ENCODE measurements around the gene CYP46A1.

CYP46A1 gene

DNA sequence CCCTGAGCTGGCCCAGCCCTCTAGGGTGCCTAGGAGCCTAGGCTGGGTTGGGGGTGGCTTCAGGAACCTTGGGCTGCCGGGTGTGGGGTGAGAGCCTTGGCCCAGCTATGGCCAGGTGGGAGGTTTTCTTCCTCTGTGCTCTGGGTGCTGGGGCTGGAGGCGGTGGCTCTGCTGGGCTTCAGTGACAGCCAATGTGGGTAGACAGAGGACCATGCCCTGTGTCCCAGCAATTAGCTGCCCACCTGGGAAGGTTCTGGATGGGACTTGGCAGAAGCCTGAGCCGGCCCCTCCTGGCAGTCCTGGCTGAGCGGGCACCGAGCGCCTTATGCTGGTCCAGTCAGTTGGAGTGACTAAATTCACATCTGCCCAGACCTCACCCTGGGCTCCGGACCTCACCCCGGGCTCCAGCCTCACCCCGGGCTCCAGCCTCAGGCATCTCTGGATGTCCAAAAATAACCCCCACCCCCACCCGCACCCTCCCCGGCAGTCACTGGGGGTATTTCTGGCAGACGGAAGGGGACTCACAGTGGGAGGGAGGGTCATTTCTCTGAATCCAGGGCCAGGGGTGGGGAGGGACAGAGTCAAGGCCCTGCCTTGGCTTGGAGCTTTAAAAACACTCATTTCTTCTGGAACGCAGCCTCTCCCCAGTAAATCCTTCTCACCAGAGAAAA is 46.9 kb downstream of the CYP46A1 start:
- no peak for DNase-seq (ENCODE audit: low read depth)

DNA sequence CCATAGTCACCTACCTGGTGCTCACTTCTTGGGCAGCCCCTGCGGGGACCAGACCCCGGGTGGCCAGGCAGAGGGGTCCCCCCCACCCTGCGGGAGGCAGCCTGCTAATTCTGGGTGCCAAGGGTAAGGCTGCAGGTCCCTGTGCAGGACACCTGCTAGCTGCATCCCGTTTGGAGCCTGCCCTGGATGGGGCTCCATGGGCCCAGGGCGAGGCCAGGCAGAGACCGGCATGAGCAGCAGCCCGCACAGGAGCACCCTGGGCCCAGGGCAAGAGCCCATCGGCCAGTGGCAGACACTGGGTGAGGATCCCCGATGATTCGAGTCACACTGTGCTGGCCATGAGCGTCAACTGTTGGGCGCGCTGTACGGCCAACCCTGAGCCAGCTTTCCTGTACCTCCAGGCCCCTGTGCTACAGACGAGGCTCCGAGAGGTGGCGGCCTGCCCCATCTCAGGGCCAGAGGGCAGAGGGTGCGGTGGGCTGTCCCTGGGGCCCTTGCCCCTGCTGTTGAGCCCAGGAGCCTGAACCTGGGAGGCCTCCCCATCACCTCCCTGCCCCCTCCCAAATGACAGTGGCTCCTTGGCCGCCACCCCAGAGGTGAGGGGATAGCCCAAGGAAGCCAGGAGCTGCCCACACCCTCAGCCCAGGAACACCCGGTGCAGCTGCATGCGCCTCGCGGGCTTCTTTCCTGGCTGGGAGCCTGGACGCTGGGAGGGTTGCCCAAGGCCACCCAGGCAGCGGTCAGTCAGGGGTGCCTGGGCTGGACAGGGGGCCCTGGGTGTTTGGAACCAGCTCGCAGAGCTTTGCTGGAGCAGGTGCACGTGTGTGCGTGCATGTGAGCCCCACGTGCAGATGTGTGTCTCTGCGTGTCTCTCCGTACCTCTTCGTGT is 47.7 kb downstream of the CYP46A1 start:
- no peak for DNase-seq (ENCODE audit: low read depth)

DNA sequence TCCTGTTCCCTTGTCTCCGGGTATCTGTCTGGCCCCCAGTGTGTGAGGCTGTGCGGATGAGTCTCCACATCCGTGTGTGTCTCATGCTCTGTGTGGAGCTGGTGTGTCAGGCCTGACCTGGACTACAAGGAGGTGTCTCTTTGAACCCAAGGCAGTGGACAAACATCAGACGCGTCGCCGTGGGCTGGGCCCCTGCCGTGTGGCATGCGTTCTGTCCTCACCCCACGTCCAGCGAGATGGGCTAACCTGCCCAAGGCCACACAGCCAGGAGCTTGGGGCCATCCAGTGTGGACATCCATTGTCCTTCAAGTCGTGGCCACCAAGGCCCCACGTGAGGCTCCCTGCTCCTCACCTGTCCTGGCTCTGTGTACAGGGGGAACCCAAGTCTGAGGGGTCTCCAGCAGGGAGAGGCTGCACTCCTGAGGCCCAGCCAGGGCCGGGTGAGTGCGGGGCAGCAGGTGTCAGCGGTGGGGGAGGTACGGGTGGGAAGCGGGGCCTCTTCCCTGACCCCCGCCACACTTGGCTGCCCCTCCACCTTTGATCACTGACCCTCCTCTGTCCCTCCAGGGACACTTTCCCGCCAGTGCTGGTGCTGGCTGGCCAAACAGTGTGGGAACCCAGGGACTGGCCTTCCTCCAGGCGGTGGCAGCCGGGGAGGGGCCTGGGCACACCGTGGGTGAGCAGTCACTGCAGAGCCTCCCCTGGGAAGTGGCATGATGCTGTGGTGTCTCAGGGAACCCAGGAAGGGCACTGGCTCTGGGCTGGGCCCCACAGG is 48.5 kb downstream of the CYP46A1 start:
- DNase-seq (ENCODE audit: low read depth): no peak

DNA sequence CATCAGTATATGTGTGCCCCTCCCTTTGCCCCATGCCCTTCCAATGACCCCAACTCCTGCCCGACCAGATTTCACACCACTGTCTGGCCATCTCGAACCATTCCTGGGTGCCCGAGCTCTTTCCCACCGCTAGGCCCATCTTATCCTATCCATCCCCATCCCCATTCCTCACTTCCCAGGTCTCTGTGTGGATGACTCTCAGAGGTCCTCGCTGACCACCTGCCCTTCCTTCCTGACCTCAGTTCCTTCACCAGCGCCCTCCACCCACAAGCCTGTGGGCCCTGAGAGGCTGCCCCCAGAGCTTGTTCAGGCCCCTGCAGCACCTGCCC is 49.1 kb downstream of the CYP46A1 start:
- no peak for DNase-seq (ENCODE audit: low read depth)

DNA sequence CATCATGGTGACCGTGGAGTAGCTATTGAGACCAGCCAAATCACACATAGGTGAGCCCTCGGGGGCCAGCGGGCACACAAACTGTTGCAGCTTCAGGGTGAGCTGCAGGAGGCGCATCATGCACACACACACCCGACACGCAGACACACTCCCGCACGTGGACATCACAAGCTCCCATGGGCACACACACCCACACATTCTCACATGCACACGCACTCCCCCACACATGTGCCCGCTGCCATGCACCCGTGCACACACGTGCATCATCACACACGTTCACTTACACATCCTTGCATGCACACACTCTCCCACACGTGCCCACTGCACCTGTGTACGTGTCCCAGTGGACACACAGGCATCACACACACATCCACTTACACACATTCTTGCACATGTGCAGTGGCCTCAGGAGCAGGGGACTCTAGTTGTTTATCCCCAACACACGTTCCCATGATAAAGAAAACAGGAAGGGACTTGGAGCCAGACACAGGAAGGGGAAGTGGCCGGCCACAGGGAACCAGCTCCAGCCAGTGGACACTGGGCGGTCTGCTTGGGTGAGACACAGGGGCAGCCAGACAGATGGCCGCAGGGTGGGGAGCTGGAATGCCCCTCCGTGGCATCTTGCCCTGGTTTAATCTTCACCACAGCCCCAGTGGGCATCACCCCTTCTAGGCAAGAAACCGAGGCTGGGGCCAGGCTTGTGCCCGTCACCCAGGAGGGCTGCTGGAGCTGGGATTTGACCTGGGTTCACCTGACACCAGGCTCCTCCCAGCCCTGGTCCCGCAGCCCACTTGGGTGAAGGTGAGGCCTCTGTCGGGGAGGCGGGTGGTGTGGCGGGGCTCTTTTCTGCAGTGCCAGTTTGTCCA is 49.7 kb downstream of the CYP46A1 start:
- no peak for DNase-seq (ENCODE audit: low read depth)

DNA sequence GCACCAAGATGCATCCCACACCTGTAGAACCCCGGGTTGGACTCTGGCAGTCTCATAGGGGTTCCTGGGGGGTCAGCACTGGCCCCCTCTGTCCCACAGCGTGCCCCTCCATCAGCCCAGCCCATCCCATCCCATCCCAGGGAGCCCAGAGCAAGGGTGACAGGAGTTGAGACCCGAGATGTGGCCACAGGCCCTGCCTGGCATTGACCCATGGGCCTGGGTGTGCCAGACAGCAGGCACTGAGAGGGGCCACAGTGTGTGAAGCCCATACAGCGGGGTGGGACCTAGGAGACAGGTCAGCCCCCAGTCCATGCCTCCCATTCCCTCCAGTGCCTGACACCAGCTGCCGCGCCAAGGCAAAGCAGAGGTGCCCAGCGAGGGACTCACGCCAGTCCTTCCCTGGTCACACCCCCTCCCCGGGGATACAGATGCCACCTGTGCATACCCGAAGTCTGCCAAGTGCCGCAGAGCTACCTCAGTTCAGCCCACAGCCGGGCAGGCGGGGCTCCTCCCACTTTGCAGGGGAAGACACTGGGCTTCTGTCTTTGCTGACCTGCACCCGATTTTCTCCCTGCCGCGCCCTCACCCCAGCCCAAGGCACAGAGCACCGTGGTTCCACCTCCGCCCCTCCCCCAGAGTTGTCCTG is 50.4 kb downstream of the CYP46A1 start:
- no peak for DNase-seq (ENCODE audit: low read depth)

DNA sequence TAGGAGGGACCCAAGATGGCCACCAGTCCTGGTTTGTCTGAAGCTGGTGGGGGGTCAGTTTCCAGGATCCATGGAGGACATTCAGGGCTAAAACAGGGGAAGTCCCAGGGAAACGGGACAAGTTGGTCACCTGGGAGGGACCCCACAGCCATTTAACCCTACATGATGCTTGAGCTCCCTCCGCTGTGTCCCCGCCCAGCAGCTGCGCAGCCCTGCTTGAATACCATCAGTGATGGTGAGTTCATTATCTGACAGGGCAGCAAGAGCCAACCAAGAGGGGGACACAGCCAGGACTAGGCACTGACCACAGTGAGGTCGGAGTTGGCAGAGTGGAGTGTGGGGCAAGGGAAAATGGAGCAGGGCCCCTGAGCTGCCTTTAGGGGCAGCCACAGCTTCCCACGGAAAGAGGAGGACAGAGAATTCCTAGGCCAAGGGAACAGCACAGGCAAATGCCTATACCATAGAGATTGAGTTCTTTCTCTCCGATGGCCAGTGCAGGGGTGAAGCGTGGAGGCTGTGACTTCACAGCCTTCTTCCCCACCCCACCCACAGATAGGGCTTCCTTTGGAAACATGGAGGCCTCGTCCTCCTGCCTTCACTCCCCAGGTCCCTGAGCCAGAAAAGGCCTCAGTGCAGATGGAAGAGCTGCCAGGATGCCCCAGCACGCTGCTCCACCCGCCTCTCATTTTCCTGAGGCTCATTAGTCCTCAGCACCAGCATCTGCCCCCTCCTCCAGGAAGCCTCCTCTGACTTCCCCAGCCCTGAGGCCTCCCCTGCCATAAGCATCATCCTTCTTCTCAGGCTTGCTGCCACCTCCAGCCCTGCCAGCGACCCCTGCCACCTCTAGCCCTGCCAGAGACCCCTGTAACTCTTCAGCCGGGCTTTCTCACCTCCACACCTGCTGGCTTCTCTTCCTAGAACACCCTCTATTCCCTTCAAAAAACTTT is 51.4 kb downstream of the CYP46A1 start:
- no peak for DNase-seq (ENCODE audit: low read depth)

DNA sequence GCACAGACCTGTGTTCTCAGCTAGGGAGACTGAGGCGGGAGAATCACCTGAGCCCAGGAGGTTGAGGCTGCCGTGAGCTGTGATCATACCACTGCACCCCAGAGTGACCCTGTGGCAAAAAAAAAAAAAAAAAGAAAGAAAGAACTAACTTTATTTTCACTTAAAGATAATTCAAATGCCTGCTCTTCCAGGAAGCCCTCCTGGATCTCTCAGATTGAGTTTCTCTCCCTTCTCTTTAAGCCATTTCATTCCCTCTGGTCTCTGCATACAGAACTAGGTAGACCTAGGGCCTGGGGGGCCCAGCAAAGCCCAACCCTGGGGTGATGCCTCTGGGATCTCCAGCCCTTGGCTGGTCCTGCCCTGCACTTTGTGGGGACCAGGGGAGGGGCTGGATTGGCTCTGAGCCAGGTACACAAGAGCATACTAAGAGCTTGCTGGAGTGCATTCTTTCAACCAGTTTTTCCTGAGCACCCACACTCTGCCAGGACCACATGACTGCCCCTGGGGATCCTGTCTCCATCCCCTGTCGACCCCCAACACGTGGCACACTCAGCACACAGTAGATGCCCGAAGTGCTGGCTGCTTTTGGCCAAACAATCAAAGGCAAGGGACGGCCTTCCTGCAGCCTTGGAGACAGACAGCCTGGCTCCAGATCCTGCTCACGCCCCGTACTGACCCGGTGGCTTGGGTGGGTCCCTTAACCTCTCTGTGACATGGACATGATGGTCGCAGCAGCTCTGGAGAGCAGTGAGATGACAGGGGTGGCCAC is 52.7 kb downstream of the CYP46A1 start:
- no peak for DNase-seq (ENCODE audit: low read depth)

DNA sequence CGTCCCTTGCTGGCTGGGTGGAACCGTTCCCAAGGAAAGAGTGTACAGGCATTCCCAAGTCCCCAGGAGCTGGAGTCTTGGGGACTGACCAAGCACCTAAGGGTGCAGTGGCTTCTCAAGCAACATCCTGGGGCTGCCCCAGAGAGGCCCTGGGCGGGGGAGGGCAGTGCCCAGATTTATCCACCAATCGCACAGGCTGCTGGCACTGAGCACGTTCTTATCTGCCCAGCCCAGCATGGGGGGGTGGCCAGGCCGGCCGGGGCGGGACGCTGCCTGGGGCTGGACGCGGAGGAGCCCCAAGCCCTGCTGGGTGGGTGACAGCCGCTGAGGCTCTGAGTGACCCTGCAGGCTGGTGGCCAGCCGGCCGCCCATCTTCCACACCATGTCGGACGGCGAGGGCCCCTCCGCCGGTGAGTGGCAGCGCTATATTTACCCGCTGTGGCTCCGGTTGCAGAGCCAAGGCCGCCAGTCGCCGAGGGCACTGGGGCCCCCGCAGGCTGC is 53.4 kb downstream of the CYP46A1 start:
- no peak for DNase-seq (ENCODE audit: low read depth)

DNA sequence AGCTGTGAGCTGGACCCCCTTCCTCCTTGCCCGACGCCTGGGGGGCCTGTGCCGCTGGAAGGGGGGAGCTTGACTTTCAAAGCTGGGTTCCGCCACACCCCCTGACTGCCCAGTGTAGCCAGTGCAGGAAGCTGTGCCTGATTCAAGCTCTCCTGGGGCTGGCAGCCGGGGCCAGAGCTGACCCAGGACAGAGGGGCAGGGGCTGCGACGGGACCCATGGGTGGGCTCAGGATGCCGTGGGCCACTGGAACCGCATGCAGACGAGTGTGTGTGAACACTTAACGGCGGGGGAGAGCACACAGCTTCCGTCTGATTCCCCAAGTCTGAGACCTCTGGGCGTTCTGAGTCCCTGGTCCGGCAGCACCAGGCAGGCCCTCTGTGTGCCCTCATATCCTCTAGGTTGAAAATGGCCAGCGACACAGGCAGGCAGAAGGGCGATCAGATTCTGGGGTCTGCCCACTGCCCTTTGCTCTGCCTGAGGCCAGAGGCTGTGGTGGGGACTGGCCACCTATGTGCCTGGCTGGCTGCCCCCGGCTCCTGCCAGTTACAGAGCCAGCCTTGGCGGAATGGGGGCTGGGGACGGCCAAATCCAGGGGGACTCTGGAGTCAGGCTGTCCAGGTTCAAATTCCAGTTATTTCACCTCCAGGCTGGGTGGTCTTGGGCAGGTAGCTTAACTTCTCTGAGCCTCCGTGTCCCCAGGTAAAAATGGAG is 54.0 kb downstream of the CYP46A1 start:
- no peak for DNase-seq (ENCODE audit: low read depth)

DNA sequence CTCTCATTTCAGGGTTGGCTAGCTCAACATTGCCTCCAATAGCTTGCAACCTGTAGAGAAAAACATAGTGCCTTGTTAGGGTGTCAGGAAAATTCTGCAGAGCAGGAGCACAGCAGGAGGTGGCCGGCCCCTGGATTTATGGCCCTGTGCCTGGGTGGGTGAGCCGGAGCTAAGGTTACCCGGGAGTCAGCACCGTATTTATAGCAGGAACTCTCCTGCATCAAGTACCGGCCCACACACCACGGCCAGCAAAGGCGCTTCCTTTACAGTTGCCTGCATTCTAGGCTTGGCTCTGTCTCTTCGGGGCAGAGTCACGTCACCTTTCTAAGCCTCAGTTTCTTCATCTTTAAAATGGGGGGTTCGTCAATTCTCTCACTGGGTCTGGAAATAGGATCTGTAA is 56.3 kb downstream of the CYP46A1 start:
- DNase-seq (ENCODE audit: low read depth): no peak

DNA sequence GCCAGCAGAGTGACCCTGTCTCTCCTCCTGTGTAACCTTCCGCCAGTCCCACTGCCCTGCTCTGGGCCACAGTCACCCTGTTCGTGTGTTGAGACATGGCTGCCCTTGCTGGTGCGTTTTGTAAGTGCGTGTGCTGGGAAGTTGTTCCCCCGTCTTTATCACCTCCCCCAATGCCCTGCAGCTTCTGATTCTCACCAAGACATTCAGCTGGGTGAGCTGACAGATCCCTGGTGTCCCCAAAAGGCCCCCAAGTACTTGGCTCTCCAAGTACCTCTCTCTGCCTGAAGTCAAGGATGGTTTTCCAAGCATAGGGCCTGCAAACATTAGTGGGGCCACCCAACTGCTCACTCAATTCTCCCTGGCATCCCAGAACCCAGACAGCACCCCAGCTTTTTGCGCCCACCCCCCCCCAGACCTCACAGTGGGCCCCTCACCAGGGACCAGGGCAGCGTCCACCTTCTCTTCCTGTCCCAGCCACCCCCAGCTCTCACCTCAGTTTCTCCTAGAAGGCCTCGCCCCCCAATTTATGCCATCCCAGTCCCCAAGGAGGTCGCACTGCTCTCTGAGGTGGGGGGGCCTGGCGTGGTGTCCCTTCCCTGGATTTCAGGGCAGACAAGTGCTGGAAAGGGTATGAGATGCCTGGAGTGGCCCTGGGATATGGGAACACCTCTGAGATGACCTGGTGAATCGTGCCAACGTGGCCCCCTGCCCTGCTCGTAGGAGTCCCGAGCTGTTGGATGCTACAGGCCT is 57.3 kb downstream of the CYP46A1 start:
- no peak for DNase-seq (ENCODE audit: low read depth)

DNA sequence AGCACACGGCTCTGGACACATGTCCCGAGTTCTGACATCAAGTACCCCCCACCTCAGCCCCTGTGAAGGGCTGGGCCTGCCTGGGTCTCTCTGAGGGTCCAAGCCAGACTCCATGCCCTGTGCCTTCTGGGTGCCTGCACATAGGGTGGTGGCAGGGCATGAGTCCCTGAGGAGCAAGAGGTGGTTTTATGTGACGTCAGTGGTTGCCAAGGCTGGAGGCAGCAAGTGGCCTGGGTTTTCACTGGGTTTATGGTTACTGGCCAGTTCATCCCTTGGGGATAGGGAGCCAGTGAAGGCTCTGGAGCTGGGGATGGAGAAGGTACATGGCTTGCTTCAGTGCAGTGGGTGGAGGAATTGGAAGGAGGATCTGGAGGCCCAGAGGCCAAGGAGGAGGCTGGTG is 58.0 kb downstream of the CYP46A1 start:
- DNase-seq (ENCODE audit: low read depth): no peak

DNA sequence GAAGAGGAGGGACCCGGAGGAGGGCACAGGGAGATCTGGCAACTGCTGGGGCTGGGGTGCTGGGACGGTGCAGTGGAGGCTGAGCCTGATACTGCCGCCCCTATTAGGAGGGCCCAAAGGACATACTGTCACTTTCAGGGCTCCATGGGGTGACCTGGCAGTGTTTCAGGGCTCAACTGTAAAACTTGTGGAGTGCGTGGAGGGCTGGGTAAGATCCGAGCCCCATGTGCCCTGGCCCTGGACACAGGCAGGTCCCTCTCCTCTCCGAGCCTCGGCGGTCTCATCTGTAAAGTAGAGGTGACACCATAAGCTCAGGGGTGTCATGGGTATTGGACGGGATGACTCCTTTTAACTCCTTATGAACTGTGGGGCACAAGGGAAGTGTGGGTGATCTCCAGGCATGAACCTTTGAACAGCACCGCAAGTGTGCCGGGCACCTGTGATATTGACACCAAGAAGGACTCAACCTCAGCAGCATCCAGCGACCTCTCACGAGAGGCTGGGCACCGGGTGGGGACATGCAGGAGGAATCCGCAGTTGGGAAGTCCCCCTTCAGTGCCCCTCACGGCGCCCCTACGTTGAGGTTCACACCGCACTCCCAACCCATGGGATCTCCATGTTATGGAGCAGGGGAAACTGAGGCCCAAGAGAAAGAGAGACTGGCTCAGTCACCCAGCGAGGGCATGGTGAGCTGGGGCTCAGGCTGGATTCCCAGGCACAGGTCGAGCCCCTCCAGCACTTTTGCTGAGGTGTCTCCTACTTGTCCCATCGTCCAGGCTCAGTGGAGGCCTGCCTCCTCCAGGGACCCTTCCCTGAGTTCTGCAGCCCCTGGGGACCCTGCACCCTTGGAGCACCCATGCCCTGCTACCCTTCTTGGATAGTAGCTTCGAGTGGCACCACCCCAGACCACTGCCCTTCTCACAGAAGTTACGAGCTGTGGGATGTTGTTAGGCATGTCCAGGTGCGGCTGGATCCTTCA is 58.7 kb downstream of the CYP46A1 start:
- no peak for DNase-seq (ENCODE audit: low read depth)

DNA sequence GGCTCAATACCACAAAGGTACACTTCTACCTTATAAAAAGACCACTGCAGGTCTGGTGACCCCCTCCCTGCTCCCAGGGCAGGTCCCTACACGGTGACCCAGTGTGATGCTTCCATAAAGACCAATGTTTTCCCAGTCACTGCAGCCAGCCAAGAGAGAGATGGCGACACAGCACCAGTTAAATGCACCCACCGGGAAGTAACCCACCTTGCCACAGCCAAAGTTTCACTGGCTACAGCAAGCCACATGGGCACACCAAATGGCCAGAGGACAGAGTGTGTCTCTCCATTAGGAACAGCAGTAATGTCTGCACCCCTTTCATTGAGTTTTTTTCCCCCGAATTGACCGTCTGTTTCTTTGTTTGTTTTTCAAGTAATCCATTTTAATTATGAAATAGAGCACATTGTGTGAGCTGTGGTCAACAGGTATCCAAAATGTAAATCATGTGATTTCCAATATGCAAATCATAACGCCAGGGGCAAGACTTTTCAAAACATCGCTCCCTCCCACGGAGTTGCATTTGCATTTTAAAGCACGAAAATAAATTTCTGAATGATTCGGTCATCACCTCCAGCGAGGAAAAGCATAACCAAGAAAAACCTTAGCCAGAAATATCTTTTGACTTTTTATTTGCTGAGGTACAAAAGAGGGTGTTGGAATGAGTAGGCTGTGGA is 60.2 kb downstream of the CYP46A1 start:
- DNase-seq (ENCODE audit: low read depth): no peak

DNA sequence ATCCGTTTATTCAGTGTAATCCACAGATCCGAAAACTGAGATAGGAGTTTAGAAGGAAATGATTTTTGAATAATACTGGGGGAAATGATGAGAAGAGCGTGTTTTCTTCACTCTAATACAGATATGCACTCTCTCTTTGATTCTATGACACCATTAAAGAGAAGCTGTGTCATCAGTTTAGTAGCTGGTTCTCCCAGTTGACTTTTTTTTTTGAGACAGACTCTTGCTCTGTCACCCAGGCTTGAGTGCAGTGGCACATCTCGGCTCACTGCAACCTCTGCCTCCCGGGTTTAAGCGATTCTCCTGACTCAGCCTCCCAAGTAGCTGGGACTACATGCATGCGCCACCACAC is 60.8 kb downstream of the CYP46A1 start:
- DNase-seq (ENCODE audit: low read depth): no peak
